AG04450 (cell line): ENCODE measurements around the gene POLR1C. TPM values are rescaled to one million over a fixed set of nuclear protein-coding genes. Genes with fewer than 3 reads are reported as not detected.

Source experiments
- CTCF ChIA-PET: fragments of 300-600, 350-600 bp; formaldehyde crosslinking; extraction: SDS; loops from one replicate; lab custom pipeline; 2022; ENCODE audit warnings: antibody characterized with exemption, inconsistent platforms; lab: Charles Lee
- POLR2A ChIA-PET: fragments of 350-600 bp; formaldehyde crosslinking; extraction: SDS; loops from one replicate; lab custom pipeline; 2021; ENCODE audit warnings: antibody characterized with exemption, inconsistent platforms; lab: Yijun Ruan, JAX
- DNase-seq: peaks from one replicate; pipeline ENCODE4 v3.0.0-alpha.2; 2011; ENCODE audit warnings: low read depth, low spot score
- H3K27ac ChIP-seq: one replicate; pipeline ENCODE4 v1.5.1; 2012; ENCODE audit warnings: low read depth, low read length, control low read depth
- H3K27me3 ChIP-seq: one replicate; pipeline ENCODE4 v1.6.0; 2012; ENCODE audit warnings: low read length; ENCODE audit not compliant: control insufficient read depth, insufficient read depth
- H3K4me3 ChIP-seq: 2 replicates; pipeline ENCODE4 v1.5.1; 2011; ENCODE audit warnings: mild to moderate bottlenecking, low read depth, low read length, control low read depth
- H3K9me3 ChIP-seq: 2 replicates; pipeline ENCODE4 v1.5.1; 2012; ENCODE audit warnings: low read length; ENCODE audit not compliant: control insufficient read depth, insufficient read depth
- CTCF ChIP-seq: IDR thresholded peaks from 2 replicates; pipeline ENCODE4 v1.5.1; 2011; ENCODE audit warnings: low read depth, low read length, control low read depth, inconsistent platforms
- polyA plus RNA-seq: library from polyadenylated mRNA; depleted of rRNA; stranded (reverse); fragments of >200 nt; gene quantifications from 2 replicates; pipeline ENCODE4 v1.2.3, GENCODE V29; 2011

POLR1C gene
- polyA plus RNA-seq, 1 experiment = 48.1 TPM

DNA sequence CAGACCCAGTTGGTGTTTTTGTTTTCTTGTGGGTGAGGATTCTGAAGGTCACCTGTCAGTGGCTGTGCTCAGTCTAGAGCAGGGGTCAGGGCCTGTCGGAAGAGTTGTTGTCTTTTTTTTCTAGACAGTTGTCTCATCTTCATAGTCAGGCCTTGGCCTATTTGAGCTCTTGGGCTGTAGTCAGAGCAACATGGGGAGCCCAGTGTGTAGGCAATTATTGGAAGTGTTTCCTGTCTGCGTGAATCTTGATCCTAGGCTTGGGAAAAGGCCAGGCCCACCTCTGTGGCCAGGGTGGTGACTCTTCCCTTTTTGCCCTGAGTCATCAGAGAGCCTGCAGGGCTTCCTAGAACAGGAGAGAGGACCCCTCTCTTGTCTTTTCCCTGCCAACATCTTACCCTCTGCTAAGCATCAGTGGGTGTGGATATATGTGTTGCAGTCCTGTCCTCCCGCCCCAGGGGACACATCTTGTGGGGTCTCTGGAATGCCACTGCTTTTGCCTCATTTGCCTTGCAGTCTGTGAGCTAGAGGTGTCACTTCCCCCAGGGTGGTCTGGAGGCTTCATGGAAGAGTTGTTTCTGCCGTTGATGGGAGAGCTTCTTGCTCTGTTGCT is 28.1 kb upstream of the POLR1C start:
- TF ChIP-seq CTCF = no peak
- H3K9me3 ChIP-seq = no peaks in the 10 kb centered on the region
- ChIA-PET CTCF (interaction anchor here (1.0 to 1.3 kb wide), 2 partner anchors 10 to 17 kb away, joined by 3 read pairs; no protein-coding TSS in a partner anchor), POLR2A (no interaction called here)
- H3K27ac ChIP-seq = no peak overlapping the region
- no peak overlapping the region for H3K4me3 ChIP-seq
- no peaks in the 10 kb centered on the region for H3K27me3 ChIP-seq
- no peak for DNase-seq

GRCh38 chr6:43489277-43490072 is 27.4 kb upstream of the POLR1C start:
- Histone ChIP-seq H3K4me3 (no peak overlapping the region), H3K27me3 (no peaks in the 10 kb centered on the region), H3K9me3 (no peaks in the 10 kb centered on the region), H3K27ac (no peak overlapping the region)
- TF ChIP-seq CTCF = no peak
- ChIA-PET CTCF (interaction anchor here (1.0 to 1.3 kb wide), 2 partner anchors 10 to 17 kb away, joined by 3 read pairs; no protein-coding TSS in a partner anchor), POLR2A (no interaction called here)
- DNase-seq = no peak

GRCh38 chr6:43490523-43490939 is 26.4 kb upstream of the POLR1C start:
- CTCF ChIA-PET = no interaction called here

DNA sequence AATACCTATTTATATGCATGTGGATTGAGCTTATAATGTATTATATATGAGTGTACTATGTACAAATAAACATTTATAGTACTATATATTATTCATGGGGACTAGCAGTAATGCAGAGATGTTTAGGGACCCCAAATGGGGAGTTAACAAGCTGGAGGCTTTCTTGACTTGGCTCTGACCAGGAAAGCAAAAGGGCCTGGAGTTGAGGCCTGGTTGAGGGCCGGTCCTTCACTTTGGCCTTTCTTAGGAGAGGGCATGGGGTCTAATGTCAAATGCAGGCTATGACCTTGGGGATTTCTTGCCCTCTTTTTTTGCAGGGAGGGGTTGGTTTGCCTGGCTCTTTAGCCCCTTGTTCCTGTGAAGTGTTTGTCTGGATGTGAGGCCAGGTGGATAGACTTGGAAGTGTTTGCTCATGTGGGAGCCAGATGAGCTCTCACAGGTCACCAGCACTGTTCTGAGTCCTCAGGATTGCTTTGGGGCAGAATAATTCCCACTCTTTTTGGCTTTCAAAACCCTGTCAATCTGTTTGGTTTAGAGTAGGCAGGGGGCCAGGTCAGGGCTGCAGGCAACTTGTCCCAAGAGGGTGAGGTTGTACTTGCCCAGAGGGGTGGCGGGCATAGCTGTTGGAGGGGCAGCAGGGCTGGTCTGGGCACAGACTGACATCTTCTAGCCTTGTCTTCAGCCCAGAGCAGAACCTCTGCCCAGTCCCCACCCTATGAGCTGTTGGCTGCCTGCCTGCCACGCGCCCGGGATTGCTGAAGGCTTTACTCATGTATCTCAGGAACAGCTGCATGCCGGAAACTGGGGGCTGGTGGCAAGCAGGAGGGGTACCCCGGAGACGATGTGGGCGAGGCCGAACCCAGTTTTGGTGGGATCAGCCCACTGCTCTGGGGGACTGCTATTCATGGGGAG is 24.9 kb upstream of the POLR1C start:
- no peak for TF ChIP-seq CTCF
- peak overlapping the region; percentile 25; the same call in 1 of the 2 replicates for H3K4me3 ChIP-seq
- no peaks in the 10 kb centered on the region; the same call in 1 of the 2 replicates for H3K9me3 ChIP-seq
- no peaks in the 10 kb centered on the region for H3K27me3 ChIP-seq
- CTCF ChIA-PET = interaction anchor here (1.4 to 1.7 kb wide), 2 partner anchors 14 to 106 kb away, joined by 3 to 18 read pairs; no protein-coding TSS in a partner anchor
- H3K27ac ChIP-seq = peak overlapping the region; percentile 73
- DNase-seq = peak; percentile 47
- POLR2A ChIA-PET = interaction anchor here (0.9 to 1.0 kb wide), 2 partner anchors 18 to 55 kb away, joined by 4 read pairs; partner anchors contain the start of gene LRRC73

More at GRCh38 chr6:43490523-43490939, 26.4 kb upstream of the POLR1C start:
- DNase-seq = no peak
- Histone ChIP-seq H3K27me3 (no peaks in the 10 kb centered on the region), H3K9me3 (no peaks in the 10 kb centered on the region; the same call in 1 of the 2 replicates), H3K4me3 (no peak overlapping the region), H3K27ac (no peak overlapping the region)
- POLR2A ChIA-PET = no interaction called here
- no peak for TF ChIP-seq CTCF
